Activated CD4-positive, alpha-beta T cell treated with anti-CD3 and anti-CD28 coated beads, Interleukin-2, amount 50 U/mL, for 24 hours (primary cell): Measurements from ENCODE around the gene CHAF1B.
"Not testable (repeated sequence)": the region's sequence is repeated elsewhere in the genome, so short reads cannot be mapped to it uniquely, and the experiment has no call there.

ENCODE experiments used
- DNase-seq, 2 donors: peaks; one replicate each; pipeline ENCODE4 v3.0.0-alpha.2; 2020; ENCODE audit warnings: low read depth in 1 of 2, low spot score in 1 of 2

The CHAF1B gene

GRCh38 chr21:36385233-36386030 lies at the start of gene CHAF1B:
CHAF1B (plus strand) TSS chr21:36385392; CDS start chr21:36386137, 745 bp downstream.
- DNase-seq, result peak; percentile 70 to 74

GRCh38 chr21:36337099-36337509 lies 48.1 kb upstream of the CHAF1B start:
- DNase-seq, result no peak

GRCh38 chr21:36338975-36339374 lies 46.2 kb upstream of the CHAF1B start:
- no peak for DNase-seq

GRCh38 chr21:36342581-36342980 lies 42.6 kb upstream of the CHAF1B start:
- DNase-seq, result not testable (repeated sequence)

GRCh38 chr21:36344931-36345330 lies 40.3 kb upstream of the CHAF1B start:
- no peak for DNase-seq

GRCh38 chr21:36347278-36347961 lies 37.8 kb upstream of the CHAF1B start:
- no peak for DNase-seq

GRCh38 chr21:36347962-36348328 lies 37.2 kb upstream of the CHAF1B start:
- no peak for DNase-seq

GRCh38 chr21:36349315-36349714 lies 35.9 kb upstream of the CHAF1B start:
- DNase-seq, result no peak

GRCh38 chr21:36350282-36350910 lies 34.8 kb upstream of the CHAF1B start:
- DNase-seq, result no peak

- no peak for DNase-seq
Measured at GRCh38 chr21:36354918-36355680, 30.1 kb upstream of the CHAF1B start.

- DNase-seq, result no peak
Measured at GRCh38 chr21:36355868-36356267, 29.3 kb upstream of the CHAF1B start.

- DNase-seq, result no peak
Measured at GRCh38 chr21:36359185-36359584, 26.0 kb upstream of the CHAF1B start.

- DNase-seq, result no peak
Measured at GRCh38 chr21:36369064-36369685, 16.0 kb upstream of the CHAF1B start.

- no peak for DNase-seq
Measured at GRCh38 chr21:36375994-36376393, 9.2 kb upstream of the CHAF1B start.

GRCh38 chr21:36377391-36377842 lies 7.8 kb upstream of the CHAF1B start:
- no peak for DNase-seq

- no peak for DNase-seq
Measured at GRCh38 chr21:36379251-36379650, 5.9 kb upstream of the CHAF1B start.

- no peak for DNase-seq
Measured at GRCh38 chr21:36381841-36382589, 3.2 kb upstream of the CHAF1B start.

GRCh38 chr21:36382722-36383121 lies 2.5 kb upstream of the CHAF1B start:
- not testable (repeated sequence) for DNase-seq

- no peak for DNase-seq
Measured at GRCh38 chr21:36384885-36385232, 333 bp upstream of the CHAF1B start.

GRCh38 chr21:36386031-36386642 lies 945 bp downstream of the CHAF1B start:
- DNase-seq, result no peak
